Testis (tissue), 2 donors: ENCODE measurements around the gene PDGFC.

Experiments used
- POLR2A ChIP-seq: fragments of 450-650 bp; IDR thresholded peaks from one replicate; pipeline ENCODE4 v1.6.1; 2017; ENCODE audit warnings: antibody characterized with exemption, mild to moderate bottlenecking, moderate library complexity
- TF ChIP-seq, protein P1 (sequence below), 3 experiments: fragments of 450-650 bp in 2 of 3; fragments of 200-600 bp in 1 of 3; sonication (generic) in 1 of 3; IDR thresholded peaks; one replicate each; pipeline ENCODE4 v1.5.1; 2016 to 2019; ENCODE audit warnings: antibody characterized with exemption in 3 of 3, mild to moderate bottlenecking in 2 of 3, moderate library complexity in 1 of 3

DNA sequence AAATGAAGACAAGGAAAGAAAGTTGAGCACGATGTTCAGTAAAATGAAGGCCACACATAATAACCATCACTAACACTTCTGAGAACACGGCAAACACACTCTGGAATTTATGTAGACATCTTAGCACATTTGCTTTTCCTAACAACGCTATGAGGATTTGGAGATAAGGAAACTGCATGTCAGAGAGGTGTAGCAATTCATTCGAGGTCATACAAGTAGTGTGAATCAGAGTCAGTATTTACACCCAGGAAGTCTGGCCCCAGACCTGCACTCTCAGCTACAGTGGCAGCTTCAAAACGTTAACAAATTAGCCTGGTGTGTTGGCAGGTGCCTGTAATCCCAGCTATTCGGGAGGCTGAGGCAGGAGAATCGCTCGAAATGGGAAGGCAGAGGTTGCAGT, 253.4 kb downstream of the PDGFC start:
- TF ChIP-seq POLR2A = no peak
- TF ChIP-seq, protein P1, sequence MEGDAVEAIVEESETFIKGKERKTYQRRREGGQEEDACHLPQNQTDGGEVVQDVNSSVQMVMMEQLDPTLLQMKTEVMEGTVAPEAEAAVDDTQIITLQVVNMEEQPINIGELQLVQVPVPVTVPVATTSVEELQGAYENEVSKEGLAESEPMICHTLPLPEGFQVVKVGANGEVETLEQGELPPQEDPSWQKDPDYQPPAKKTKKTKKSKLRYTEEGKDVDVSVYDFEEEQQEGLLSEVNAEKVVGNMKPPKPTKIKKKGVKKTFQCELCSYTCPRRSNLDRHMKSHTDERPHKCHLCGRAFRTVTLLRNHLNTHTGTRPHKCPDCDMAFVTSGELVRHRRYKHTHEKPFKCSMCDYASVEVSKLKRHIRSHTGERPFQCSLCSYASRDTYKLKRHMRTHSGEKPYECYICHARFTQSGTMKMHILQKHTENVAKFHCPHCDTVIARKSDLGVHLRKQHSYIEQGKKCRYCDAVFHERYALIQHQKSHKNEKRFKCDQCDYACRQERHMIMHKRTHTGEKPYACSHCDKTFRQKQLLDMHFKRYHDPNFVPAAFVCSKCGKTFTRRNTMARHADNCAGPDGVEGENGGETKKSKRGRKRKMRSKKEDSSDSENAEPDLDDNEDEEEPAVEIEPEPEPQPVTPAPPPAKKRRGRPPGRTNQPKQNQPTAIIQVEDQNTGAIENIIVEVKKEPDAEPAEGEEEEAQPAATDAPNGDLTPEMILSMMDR (IDR thresholded peaks at IDR 0.05) = no peak
